Measurements from ENCODE around the gene HCAR2. TPM values are rescaled to one million over a fixed set of nuclear protein-coding genes. Genes with fewer than 3 reads are reported as not detected.
A peak's percentile ranks its signal among the peaks of the same experiment; 100 is the strongest.
"Not testable (repeated sequence)": the region's sequence is repeated elsewhere in the genome, so short reads cannot be mapped to it uniquely, and the experiment has no call there.

Gene HCAR2
- total RNA-seq, 2 experiments from 2014 or later = not detected

- POLR2A ChIA-PET = interaction anchor here (0.7 kb wide), 1 partner anchor 726 kb away, joined by 4 read pairs; the partner anchor contains the start of gene SNRNP35
- H3K36me3 Mint-ChIP-seq (ENCODE audit: low read depth) = no peaks in the 10 kb centered on the region
- peaks cover 64% of the 10 kb centered on the region for H3K4me1 Mint-ChIP-seq
- no peak overlapping the region for H3K4me3 Mint-ChIP-seq
- ATAC-seq (peak; percentile 20), DNase-seq (peak; percentile 63)
- peaks cover 3% of the 10 kb centered on the region for H3K9me3 Mint-ChIP-seq (ENCODE audit: low read depth)
- intact Hi-C loops (cut with DNase I, micrococcal nuclease) = loop anchor here (2.0 to 5.0 kb wide), 2 partner anchors 85 to 320 kb away; no protein-coding TSS in a partner anchor
- no peaks in the 10 kb centered on the region for H3K27me3 Mint-ChIP-seq
- CTCF ChIA-PET = interaction anchor here (0.6 kb wide), 1 partner anchor 47 kb away, joined by 3 read pairs; no protein-coding TSS in a partner anchor
- H3K27ac Mint-ChIP-seq = peak overlapping the region; percentile 83
Measured at GRCh38 chr12:122732170-122732569, 29.0 kb upstream of the HCAR2 start.

- ChIA-PET CTCF (interaction anchor here (0.5 kb wide), 1 partner anchor 40 kb away, joined by 3 read pairs; no protein-coding TSS in a partner anchor), POLR2A (no interaction called here)
- peak within 1 kb of the TSS; percentile 73 for H3K27ac Mint-ChIP-seq
- no peaks in the 10 kb centered on the region for H3K9me3 Mint-ChIP-seq (ENCODE audit: low read depth)
- H3K27me3 Mint-ChIP-seq = no peaks in the 10 kb centered on the region
- peaks cover 76% of the 10 kb centered on the region for H3K4me1 Mint-ChIP-seq
- intact Hi-C loops (cut with DNase I, micrococcal nuclease) = loop anchor here in 1 of 2 experiments (5.0 kb wide), 1 partner anchor 318 kb away; no protein-coding TSS in a partner anchor
- H3K4me3 Mint-ChIP-seq = peak within 1 kb of the TSS; percentile 60
- no peaks in the 10 kb centered on the region for H3K36me3 Mint-ChIP-seq (ENCODE audit: low read depth)
- DNase-seq (peak; percentile 85), ATAC-seq (peak; percentile 75)
Measured at GRCh38 chr12:122730215-122731014, 27.3 kb upstream of the HCAR2 start, which contains the start of gene HCAR1. TSS of gene HCAR1 (minus strand) at chr12:122730844. CDS start at chr12:122730339, 505 bp downstream.

GRCh38 chr12:122729583-122730214 lies 26.5 kb upstream of the HCAR2 start:
- H3K4me3 Mint-ChIP-seq = peak overlapping the region; percentile 60
- H3K27me3 Mint-ChIP-seq = no peaks in the 10 kb centered on the region
- H3K27ac Mint-ChIP-seq = peak overlapping the region; percentile 73
- H3K9me3 Mint-ChIP-seq (ENCODE audit: low read depth) = no peaks in the 10 kb centered on the region
- DNase-seq = no peak
- no peak for ATAC-seq
- ChIA-PET CTCF (interaction anchor here (0.5 kb wide), 1 partner anchor 39 kb away, joined by 3 read pairs; no protein-coding TSS in a partner anchor), POLR2A (no interaction called here)
- intact Hi-C loops (cut with DNase I, micrococcal nuclease) = loop anchor here in 1 of 2 experiments (5.0 to 10.0 kb wide), 2 partner anchors 317 to 635 kb away; no protein-coding TSS in a partner anchor
- no peaks in the 10 kb centered on the region for H3K36me3 Mint-ChIP-seq (ENCODE audit: low read depth)
- H3K4me1 Mint-ChIP-seq = peaks cover 83% of the 10 kb centered on the region

- CTCF ChIA-PET = no interaction called here
- H3K4me1 Mint-ChIP-seq = peaks cover 67% of the 10 kb centered on the region
- H3K27ac Mint-ChIP-seq = peak overlapping the region; percentile 62
- H3K36me3 Mint-ChIP-seq (ENCODE audit: low read depth) = no peaks in the 10 kb centered on the region
- no peaks in the 10 kb centered on the region for H3K9me3 Mint-ChIP-seq (ENCODE audit: low read depth)
- peak overlapping the region; percentile 49 for H3K4me3 Mint-ChIP-seq
- no peaks in the 10 kb centered on the region for H3K27me3 Mint-ChIP-seq
- intact Hi-C loops (cut with DNase I, micrococcal nuclease) = loop anchor here in 1 of 2 experiments (10.0 kb wide), 1 partner anchor 631 kb away; no protein-coding TSS in a partner anchor
- ATAC-seq = peak; percentile 48
- DNase-seq = peak; percentile 36
- POLR2A ChIA-PET = no interaction called here
Measured at GRCh38 chr12:122726080-122726558, 23.0 kb upstream of the HCAR2 start.

- ChIA-PET CTCF (interaction anchor here (0.6 kb wide), 1 partner anchor 85 kb away, joined by 3 read pairs; no protein-coding TSS in a partner anchor), POLR2A (no interaction called here)
- H3K27ac Mint-ChIP-seq = peak overlapping the region; percentile 62
- peaks cover 66% of the 10 kb centered on the region for H3K4me1 Mint-ChIP-seq
- no peak for DNase-seq
- intact Hi-C loops (cut with DNase I, micrococcal nuclease) = loop anchor here in 1 of 2 experiments (10.0 kb wide), 1 partner anchor 631 kb away; no protein-coding TSS in a partner anchor
- H3K9me3 Mint-ChIP-seq (ENCODE audit: low read depth) = no peaks in the 10 kb centered on the region
- H3K36me3 Mint-ChIP-seq (ENCODE audit: low read depth) = no peaks in the 10 kb centered on the region
- H3K4me3 Mint-ChIP-seq = peak overlapping the region; percentile 49
- ATAC-seq = no peak
- H3K27me3 Mint-ChIP-seq = no peaks in the 10 kb centered on the region
Measured at GRCh38 chr12:122725452-122726079, 22.4 kb upstream of the HCAR2 start.

GRCh38 chr12:122724641-122725243 lies 21.6 kb upstream of the HCAR2 start:
- no peaks in the 10 kb centered on the region for H3K27me3 Mint-ChIP-seq
- peaks cover 65% of the 10 kb centered on the region for H3K4me1 Mint-ChIP-seq
- ATAC-seq (no peak), DNase-seq (no peak)
- ChIA-PET CTCF (interaction anchor here (0.8 kb wide), 1 partner anchor 837 kb away, joined by 3 read pairs; no protein-coding TSS in a partner anchor), POLR2A (no interaction called here)
- no peak overlapping the region for H3K4me3 Mint-ChIP-seq
- H3K36me3 Mint-ChIP-seq (ENCODE audit: low read depth) = no peaks in the 10 kb centered on the region
- H3K27ac Mint-ChIP-seq = no peak overlapping the region
- intact Hi-C loops (cut with DNase I, micrococcal nuclease) = loop anchor here in 1 of 2 experiments (10.0 kb wide), 1 partner anchor 630 kb away; no protein-coding TSS in a partner anchor
- no peaks in the 10 kb centered on the region for H3K9me3 Mint-ChIP-seq (ENCODE audit: low read depth)

- POLR2A ChIA-PET = no interaction called here
- Mint-ChIP-seq H3K9me3 (ENCODE audit: low read depth) (no peaks in the 10 kb centered on the region), H3K36me3 (ENCODE audit: low read depth) (no peaks in the 10 kb centered on the region), H3K4me3 (no peak overlapping the region), H3K27me3 (no peaks in the 10 kb centered on the region), H3K4me1 (peaks cover 47% of the 10 kb centered on the region), H3K27ac (no peak overlapping the region)
- DNase-seq = no peak
- intact Hi-C loops (cut with DNase I, micrococcal nuclease) = loop anchor here in 1 of 2 experiments (10.0 kb wide), 1 partner anchor 628 kb away; no protein-coding TSS in a partner anchor
- CTCF ChIA-PET = interaction anchor here (1.2 to 1.3 kb wide), 2 partner anchors 10 to 72 kb away, joined by 3 read pairs; no protein-coding TSS in a partner anchor
- ATAC-seq = no peak
Measured at GRCh38 chr12:122722387-122722786, 19.2 kb upstream of the HCAR2 start.

- ChIA-PET CTCF (interaction anchor here (0.6 kb wide), 1 partner anchor 241 kb away, joined by 3 read pairs; no protein-coding TSS in a partner anchor), POLR2A (no interaction called here)
- peak; percentile 26 for DNase-seq
- Mint-ChIP-seq H3K4me3 (no peak overlapping the region), H3K9me3 (ENCODE audit: low read depth) (no peaks in the 10 kb centered on the region), H3K36me3 (ENCODE audit: low read depth) (no peaks in the 10 kb centered on the region), H3K4me1 (peaks cover 41% of the 10 kb centered on the region), H3K27ac (peak overlapping the region; percentile 80), H3K27me3 (no peaks in the 10 kb centered on the region)
- ATAC-seq = peak; percentile 64
- intact Hi-C loops (cut with DNase I, micrococcal nuclease) = loop anchor here in 1 of 2 experiments (1.0 to 10.0 kb wide), 3 partner anchors 31 to 626 kb away; partner anchors contain the start of gene DENR
Measured at GRCh38 chr12:122721057-122721545, 17.9 kb upstream of the HCAR2 start.

- not testable (repeated sequence) for DNase-seq, ATAC-seq, H3K27me3 Mint-ChIP-seq
Measured at GRCh38 chr12:122716658-122717057, 13.5 kb upstream of the HCAR2 start, which contains the start of gene HCAR3. TSS of gene HCAR3 (minus strand) at chr12:122716811. CDS start at chr12:122716737, 74 bp downstream.

GRCh38 chr12:122715211-122715610 lies 12.1 kb upstream of the HCAR2 start:
- POLR2A ChIA-PET; H3K9me3 Mint-ChIP-seq (ENCODE audit: low read depth): not testable (repeated sequence)

More at GRCh38 chr12:122716658-122717057, 13.5 kb upstream of the HCAR2 start, which contains the start of gene HCAR3:
- CTCF ChIA-PET; intact Hi-C loops (cut with DNase I, micrococcal nuclease); H3K36me3 Mint-ChIP-seq (ENCODE audit: low read depth); H3K27ac Mint-ChIP-seq; H3K9me3 Mint-ChIP-seq (ENCODE audit: low read depth); H3K4me3 Mint-ChIP-seq; POLR2A ChIA-PET: not testable (repeated sequence)
- peaks cover 17% of the 10 kb centered on the region for H3K4me1 Mint-ChIP-seq

More at GRCh38 chr12:122715211-122715610, 12.1 kb upstream of the HCAR2 start:
- CTCF ChIA-PET; H3K27me3 Mint-ChIP-seq; ATAC-seq; H3K27ac Mint-ChIP-seq; intact Hi-C loops (cut with DNase I, micrococcal nuclease); DNase-seq; H3K4me1 Mint-ChIP-seq; H3K4me3 Mint-ChIP-seq; H3K36me3 Mint-ChIP-seq (ENCODE audit: low read depth): not testable (repeated sequence)
